GM18909 (cell line): ENCODE measurements around the gene HDAC8.
A peak's percentile ranks its signal among the peaks of the same experiment; 100 is the strongest.
"Not testable (repeated sequence)": the region's sequence is repeated elsewhere in the genome, so short reads cannot be mapped to it uniquely, and the experiment has no call there.

Experiments used
- ATAC-seq: cut with Tn5 transposase; IDR thresholded peaks from one replicate; pipeline ENCODE4 v1.9.1; 2021; ENCODE audit warnings: mild to moderate bottlenecking; ENCODE audit not compliant: unreplicated experiment, poor library complexity

The HDAC8 gene

DNA sequence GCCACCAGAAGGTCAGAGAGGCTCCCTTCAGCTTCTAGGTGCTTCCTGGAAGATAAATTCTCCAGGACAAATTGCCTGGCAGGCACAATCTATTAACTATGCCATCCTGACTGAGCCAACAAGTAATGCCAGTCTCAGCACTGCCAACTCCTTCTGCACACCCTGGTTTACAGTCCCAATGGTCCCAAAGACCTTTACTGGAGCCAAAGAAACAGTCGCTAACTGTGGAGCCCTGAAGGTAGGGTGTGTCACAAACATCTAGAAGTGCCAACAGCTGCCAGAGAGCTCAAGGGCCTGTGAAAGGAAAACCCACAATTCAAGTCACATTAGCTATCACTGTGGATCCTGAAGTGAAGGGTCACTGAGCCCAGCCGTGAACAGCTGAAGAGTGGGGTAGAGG lies 232.0 kb downstream of the HDAC8 start:
- ATAC-seq, result no peak

DNA sequence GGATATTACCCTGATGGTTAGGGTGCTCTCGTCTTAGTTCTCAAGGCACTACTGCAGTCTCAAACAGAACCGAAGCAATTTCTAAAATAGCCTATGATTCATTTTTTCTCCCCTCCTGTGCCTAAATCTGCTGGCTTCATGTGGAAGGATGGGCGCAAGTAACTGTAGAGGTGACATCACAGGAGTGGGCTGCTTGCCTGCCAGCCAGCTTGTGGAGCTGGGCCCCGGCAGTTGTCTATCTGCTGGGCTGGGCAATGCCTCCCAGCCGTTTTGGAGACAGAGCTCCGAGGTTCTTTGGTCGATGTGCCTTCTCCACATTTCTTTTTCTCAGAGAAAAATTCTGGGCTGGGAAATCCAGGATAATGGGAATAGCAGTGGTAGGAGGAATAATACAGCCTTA lies 232.6 kb downstream of the HDAC8 start:
- ATAC-seq, result no peak

DNA sequence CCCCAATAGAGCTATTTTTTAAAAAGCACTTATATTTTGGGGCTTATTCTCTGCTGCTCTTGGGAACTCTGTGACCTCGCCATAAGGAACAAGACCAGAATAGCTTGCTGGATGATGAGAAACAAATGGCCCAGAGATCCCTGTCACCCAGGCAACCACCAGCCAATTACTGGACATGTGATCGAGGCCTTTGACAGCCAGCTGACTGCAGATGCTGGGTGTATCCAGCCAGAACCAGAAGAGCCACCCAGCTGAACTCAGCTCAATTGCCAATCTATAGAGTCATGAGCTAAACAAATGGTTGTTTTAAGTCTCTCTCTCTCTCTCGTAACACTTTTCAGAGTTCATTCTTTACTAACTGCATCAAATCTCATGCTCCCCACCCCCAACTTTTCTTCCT lies 242.5 kb downstream of the HDAC8 start:
- no peak for ATAC-seq

DNA sequence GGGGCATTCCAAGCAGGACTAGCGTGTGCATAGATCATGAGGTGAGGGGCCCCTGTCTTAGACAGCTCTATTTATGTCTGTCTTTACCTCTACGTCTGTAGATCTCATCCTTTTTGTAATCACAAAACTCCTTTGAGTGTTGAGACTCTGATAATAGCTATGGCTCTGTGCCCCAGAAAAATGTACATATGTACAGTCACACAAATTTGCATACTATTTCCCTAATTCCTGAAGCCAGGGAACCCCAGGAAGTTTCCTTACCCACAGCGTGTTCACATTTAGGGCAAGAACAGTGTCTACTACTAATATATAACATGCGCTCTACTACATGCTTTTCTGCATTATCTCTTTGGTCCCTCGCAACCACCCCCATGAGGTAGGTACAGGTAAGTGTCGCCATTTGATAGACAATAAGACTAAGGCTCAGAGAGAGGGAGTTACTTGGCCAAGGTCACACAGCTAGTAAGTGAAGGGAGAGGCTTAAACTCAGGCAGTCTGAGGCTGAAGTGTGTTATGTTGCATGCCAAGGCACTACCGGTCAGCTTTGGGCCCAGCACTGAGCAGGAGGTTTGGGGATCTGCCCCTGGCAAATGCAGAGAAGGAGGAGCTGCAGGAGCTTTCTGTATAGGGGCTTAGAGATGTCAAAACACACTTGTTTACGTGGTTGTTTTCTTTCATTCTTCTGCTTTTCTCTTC lies 245.9 kb downstream of the HDAC8 start:
- no peak for ATAC-seq

DNA sequence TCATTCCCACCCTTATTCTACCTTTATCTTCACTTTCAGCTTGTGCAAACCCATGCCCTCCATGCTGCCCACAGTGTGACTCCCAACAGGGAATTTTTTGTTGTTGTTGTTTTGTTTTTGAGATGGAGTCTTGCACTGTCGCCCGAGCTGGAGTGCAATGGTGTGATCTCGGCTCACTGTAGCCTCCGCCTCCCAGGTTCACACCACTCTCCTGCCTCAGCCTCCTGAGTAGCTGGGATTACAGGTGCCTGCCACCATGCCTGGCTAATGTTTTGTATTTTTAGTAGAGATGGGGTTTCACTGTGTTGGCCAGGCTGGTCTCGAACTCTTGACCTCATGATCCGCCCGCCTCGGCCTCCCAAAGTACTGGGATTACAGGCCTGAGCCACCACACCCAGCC lies 253.0 kb downstream of the HDAC8 start:
- not testable (repeated sequence) for ATAC-seq

DNA sequence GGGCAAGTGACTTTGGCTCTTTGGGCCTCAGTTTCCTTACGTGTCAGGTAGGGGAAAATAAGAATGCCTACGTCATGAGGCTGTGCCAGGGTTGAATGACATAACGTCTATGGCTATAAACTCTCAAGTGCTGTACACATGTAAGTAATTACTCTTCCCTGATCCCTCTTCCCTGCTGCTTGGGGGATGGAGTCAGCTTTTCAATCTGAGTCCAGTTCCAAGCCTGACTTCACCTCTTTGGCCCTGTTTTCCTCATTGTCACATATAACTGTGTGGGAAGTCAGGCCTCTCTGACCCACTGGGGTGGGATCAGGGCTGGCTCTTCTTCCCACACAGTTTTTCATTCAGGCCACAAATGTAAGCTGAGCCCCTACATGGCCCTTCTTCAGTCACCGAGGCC lies 255.5 kb downstream of the HDAC8 start:
- no peak for ATAC-seq

DNA sequence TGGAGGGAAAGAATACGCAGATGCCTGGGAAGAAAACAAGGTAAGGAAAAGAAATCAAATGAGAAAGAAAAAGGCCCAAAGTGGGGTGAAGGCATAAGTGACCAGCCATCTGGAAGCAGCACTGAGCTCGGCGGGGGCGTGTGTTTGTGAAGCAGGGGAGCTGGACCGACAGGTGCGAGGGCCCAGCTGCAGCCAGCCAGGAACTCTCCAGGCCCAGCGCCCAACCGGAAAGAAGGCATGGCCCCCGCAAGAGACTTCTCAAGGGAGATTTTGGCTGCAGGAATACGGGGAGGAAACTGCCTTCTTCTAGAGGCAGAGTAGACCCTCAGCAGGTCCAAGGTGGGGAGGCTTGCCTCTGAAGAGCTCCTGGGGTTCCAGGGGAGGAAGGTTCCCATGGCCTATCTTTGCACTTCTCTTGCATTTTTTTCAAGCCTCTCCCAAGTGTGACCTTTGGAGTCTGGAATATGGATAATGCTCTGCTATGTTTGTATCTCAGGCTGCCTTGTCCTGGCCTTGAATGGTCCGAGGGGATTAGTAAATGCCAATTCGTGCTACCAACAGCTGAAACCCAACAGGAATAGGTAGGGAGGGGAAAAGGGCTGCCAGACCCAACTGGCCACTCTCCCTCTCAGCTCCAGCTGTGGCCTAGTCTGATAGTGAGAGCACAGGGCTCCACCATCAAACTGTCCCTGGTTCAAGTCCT lies 256.1 kb downstream of the HDAC8 start:
- no peak for ATAC-seq

DNA sequence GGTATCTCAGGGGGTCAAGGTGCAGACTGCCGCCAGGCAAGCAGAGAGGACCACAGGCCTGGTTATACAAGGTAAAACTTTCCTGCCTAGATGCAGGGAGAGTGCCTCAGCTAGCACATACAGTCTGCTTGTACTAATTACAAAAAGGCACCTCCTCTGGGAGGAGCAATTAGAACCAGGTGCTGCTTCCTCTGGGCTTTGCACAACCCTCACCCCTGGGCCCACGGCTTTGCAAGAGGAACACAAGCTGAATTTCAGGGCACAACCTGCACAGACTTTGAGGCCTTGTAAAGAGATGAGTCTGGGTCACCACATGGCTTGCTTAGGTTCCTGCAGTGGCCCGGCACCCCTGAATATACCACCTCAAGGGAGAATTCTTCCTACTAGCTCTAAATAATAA lies 257.8 kb downstream of the HDAC8 start:
- ATAC-seq, result no peak

DNA sequence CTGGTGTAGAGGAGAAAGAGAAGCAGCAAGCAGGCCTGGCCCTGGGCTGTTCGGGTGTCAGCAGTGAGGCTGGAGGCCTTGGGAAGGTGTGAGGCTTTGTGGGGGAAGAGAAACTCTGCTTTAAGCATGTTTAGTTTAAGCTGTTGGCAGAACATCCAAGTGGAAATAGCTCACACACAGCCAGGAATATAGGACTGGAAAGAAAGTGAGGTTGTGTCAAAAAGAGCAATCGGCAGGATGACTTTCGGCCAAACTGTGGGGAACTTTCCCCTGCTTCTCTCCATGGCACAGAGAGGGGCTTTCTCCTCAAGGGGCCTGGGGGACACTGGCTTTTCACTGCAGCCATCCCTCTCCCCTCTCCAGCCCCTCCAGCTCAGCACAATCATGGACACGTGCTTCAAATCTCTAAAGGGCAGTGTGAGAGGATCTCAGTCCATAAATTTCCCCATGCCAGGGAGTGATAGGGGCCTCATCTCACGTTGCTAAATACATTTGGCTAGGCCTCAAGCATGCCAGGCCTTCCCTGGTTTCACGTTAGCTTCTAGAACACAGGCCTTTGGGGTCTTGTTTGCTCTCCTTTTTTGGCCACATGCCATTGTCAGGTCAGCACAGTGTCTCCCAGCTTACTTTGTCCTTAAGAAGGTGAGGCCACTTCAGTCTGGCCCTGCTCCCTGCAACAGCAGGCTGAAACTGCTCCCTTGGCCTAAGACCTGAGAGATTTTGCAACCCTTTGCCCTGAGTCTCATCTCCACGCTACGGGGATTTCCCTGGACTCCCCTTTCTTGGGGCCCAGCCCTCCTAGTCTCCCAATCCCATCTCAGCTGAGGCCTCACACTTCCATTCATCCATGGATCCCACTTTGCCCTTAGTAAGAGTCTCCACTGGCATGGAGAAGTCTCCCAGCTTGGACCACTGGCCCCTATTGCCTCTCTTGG lies 258.7 kb downstream of the HDAC8 start:
- no peak for ATAC-seq

DNA sequence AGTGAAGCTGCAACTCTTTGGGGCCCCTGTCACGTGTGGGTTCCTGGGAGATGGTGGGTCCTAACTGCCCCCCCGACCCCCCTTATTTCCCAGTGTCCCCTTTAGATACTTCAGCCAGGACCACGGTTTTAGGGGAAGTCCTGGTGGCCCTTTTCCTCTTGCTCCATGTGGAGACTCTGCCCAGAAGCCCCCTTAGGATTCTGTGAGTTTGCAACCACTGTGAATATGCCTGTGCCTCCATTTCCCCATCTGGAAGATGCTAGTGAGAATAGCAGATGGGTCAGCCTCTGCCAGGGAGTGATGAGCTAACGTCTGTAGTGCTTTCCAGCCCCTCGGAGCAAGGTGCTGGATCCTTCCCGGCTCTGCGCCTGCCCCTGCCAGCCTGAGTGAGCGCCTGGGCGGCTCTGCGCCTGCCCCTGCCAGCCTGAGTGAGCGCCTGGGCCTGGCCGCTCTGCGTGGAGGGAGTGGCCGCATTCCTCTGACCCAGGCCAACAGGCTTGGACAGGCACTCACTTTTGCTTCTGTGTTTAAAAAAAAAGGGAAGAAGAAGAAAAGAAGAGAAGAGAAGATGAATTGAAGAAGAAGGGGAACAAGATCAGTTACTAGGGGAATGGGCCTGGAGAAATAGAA lies 260.2 kb downstream of the HDAC8 start:
- no peak for ATAC-seq

DNA sequence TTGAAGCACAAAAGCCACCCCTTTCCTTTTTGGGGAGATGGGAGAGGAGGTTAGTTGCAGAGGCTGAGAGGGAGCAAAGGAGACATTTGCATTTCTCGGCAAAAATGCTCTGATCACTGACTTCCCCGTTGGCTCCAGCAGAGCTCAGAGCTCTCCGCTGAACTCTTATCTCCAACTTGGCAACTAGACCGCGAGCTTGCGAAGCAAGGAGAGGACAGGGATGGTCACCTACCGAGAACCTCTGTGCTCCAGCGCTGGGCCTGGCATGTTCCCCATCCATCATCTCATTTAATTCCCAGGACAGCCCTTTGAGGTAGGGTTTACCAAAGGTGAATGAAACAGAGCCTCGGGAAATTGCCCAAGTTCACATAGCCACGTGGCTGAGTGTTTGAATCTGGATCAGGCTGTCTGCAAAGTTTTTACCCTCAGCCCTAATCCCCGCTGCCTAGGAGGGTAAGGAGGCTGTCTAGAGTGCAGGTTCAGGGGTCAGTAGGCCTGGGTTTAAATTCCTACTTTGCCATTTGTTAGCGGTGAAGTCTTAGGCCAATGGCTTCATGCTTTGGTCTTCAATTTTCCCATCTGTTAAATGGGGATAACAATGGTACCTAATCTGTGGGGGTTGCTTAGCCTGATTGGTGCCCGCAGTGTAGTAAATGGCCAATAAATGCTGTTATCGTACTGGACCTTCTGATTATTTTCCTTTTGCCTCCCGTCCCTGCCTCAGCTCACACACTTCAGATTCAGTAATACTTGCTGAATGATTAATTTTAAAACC lies 263.2 kb downstream of the HDAC8 start:
- ATAC-seq, result no peak

DNA sequence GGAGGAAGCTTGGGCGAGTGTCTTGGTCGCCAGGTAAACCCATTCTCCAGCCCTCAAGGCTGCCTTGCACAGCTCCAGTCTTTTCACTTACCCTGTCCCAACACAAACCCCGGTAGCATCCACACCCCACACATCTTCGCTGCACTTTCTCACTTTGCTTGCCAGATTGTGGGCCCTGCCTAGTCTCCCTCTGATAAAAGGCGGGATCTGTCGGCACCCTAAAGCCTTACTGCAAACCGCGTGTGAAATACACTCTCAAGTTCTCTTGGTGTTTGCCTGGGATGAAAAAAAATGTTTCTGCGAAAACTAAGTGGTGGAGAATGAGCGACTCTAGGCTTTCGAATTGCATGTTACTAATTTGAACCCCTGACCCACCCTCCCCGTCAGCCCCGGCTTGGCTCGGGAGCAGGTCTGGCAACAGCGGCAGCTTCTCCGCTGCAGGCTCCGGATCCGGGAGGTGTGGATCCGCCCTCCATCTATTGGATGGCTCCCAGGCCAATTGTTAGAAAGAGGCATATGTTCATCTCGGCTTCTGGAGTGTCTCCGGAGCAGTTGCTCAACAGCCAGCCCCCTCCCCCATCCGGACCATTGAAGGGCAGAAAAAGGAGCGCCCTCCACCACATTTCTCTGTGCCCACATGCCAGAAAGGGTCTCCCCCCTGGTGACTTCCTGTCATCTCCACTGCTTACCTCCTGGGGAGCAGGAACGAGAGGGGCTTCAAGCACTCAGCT lies 263.9 kb downstream of the HDAC8 start:
- no peak for ATAC-seq

DNA sequence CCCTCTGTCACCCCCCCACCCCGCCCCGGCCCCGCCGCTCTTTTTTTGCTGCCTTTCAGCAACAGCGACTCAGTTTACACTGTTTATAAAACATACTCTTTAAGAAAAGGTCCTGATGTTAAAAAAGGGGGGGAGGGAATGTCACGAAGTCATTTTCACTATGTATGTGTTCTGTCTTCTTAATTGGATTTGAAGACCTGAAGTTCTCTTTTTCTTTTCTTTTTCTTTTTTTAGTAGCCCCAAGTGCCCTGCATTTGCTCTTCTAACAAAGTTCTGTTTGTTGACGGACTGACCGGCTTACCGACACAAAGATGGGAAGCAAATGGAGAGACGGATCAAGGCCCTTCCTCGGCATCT lies 264.5 kb downstream of the HDAC8 start:
- no peak for ATAC-seq

DNA sequence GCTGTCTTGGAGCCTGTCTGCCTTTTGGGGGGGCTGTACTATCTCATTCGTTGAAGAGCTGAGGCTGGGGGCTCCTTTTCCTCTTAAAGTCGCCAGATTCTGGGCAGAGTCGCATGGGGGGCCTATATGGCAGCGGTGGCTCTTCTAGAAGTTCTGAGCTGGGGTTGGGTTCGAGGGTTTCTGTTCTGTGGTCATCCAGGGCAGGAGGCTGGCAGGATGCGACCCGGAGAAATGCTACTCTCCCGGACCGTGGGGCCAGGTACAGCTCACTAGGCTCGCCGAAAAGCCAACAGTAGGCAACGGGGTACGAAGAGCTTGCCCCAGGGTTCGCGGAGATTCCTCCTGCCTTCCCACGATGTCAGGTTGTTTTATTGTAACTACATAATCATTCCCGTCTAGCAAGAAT lies 265.0 kb downstream of the HDAC8 start:
- ATAC-seq, result no peak

DNA sequence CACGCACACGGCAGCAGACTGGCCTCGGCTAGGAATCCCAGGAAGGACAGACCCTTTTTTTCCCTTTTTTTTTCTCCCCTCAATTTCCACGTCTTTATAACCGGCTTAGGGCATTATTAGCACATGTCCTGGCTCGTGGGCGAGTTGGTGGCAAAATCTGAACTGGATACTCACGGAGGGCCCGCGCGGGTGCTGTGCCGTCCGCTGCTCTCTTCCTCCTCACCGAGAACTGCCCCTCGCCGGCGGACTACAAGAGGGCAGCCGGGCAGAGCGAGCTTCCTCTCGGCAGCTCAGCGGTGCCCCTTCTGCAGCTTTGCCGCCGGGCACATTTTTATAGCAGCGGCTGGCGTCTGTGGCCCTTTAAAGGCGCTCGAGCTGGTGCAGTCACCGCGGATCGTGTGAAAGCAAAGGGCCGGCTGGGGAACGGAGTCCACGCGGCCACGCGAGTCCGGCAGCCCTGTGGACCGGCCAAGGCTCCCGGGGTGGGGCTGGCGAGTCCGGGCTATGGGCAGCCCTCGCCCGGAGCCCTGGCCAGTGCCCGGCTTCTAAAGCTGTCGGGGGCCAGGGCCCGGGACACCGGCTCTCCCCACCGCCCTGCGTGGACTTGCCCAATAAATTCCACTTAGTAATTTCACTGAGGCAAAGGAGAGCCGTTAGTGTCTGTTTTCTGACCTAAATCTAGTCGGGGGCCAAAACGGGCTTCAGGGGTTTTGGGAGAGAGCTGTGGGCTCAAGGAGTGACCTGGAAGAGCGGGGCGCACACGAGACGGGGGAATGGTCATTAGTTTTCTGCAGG lies 265.6 kb downstream of the HDAC8 start:
- ATAC-seq, result peak; percentile 67

DNA sequence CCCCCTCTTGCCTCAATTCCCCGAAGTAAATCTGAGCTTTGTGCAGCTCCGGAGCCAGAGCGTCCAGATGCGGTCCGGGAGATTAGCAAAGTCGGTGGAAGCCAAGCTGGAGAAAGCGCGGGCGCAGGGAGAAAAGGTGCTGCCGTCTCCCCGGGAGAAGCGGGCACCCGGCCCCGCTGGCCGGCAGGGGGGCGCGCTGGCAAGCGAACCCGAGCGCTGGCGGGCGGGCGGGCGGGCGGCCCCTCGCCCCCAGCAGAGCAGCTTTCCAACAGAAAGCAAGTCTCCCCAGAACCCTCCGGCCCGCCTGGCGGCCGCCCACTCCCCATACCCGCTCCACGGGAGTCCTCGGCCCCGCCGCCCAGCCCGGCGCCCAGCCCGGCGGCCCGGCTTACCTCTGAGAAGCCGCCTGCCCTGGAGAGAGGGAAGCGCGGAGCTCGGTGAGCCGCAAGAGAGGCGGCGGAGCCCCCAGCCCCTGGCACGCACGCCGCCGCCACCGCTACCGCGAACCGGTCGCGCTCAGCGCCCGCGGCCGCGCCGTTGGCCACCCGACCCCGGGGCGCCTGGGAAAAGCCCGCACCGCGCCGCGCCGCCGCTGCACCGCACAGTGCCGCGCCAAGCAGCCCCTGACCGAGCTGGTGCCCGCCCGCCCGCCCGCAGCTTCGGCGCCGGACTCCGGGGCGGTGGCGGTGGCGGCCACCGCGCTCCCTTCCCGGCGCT lies 266.4 kb downstream of the HDAC8 start:
- peak; percentile 9 for ATAC-seq

DNA sequence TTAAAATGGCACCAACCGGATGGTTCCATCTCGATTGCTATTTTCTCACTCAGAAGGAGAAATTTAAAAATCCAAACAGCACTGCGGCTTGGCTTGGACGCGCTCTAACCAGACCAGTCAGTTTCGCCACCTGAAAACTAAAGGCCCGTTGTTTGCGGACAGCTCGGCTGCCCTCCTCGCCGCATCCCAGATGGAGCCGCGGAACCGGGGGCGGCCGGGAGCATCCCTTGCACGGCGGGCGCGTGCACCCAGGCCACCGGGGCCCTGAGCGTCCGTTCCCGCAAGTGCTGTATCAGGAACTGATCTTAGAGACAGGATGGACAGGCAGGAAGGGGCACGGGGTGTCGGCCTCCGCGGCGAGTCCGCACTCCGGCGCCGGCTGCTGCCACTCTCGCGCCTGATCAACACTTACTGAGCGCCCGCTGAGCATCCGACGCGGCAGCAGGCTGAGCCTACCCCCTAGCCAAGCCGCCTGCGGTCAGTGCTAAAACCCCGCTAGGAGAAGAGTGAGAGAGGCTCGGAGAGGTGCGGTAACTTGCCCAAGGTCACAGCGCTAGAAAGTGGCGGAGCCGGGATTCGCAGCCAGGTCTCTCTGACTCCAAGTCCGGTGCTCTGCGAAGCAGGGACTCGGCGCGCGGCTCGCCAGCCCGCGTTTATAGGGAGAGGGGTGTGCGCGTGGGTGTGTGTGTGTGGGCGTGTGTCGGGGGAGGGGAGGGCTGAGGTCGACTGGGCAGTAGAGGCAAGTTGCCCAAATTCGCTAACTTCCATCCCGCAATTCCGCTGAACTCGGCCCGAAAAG lies 267.2 kb downstream of the HDAC8 start, which contains the start of gene CITED1:
CITED1 (minus strand) TSS at position 629 of the 799 bp plus-strand sequence. CDS start 3,045 bp downstream, outside the sequence.
- no peak for ATAC-seq
